SK-N-SH (cell line): ENCODE data around the gene MEIS2.

ENCODE experiments used
- EP300 ChIP-seq, 2 experiments: IDR thresholded peaks; 2 replicates each; pipeline versions ENCODE4 v1.4.0 to v1.6.1; 2012; ENCODE audit warnings: borderline replicate concordance in 1 of 2, low read depth in 1 of 2, low read length in 1 of 2
- EZH2phosphoT487 ChIP-seq: fragments of 200-600 bp; sonication (generic); IDR thresholded peaks from 2 replicates; pipeline ENCODE4 v1.6.1; 2017; ENCODE audit warnings: low read depth, mixed run types, mild to moderate bottlenecking, antibody characterized with exemption, moderate library complexity, borderline replicate concordance
- JUND ChIP-seq: IDR thresholded peaks from 2 replicates; pipeline ENCODE4 v1.4.0; 2012
- MXI1 ChIP-seq: IDR thresholded peaks from 2 replicates; pipeline ENCODE4 v1.6.1; 2012; ENCODE audit warnings: mild to moderate bottlenecking, low read depth, low read length, improper control_type of control experiment
- POLR2AphosphoS5 ChIP-seq: IDR thresholded peaks from 2 replicates; pipeline ENCODE4 v1.6.1; 2012; ENCODE audit warnings: low read depth, low read length
- RAD21 ChIP-seq: IDR thresholded peaks from 2 replicates; pipeline ENCODE4 v1.6.1; 2012; ENCODE audit warnings: mild to moderate bottlenecking, low read length
- RCOR1 ChIP-seq: fragments of 150-350 bp; IDR thresholded peaks from 2 replicates; pipeline ENCODE4 v1.6.1; 2017; ENCODE audit warnings: antibody characterized with exemption, low read length
- SMC3 ChIP-seq: IDR thresholded peaks from 2 replicates; pipeline ENCODE4 v1.6.1; 2012; ENCODE audit warnings: low read depth, low read length, improper control_type of control experiment
- TF ChIP-seq, protein P1 (sequence below): IDR thresholded peaks from 2 replicates; pipeline ENCODE4 v1.4.0; 2012; ENCODE audit warnings: low read depth, borderline replicate concordance
- TF ChIP-seq, protein P2 (sequence below): fragments of 200-600 bp; sonication (generic); IDR thresholded peaks from 2 replicates; pipeline ENCODE4 v1.6.1; 2017; ENCODE audit warnings: antibody characterized with exemption, mild to moderate bottlenecking, moderate library complexity
- TF ChIP-seq, protein P3 (sequence below): IDR thresholded peaks from 2 replicates; pipeline ENCODE4 v1.6.1; 2012; ENCODE audit warnings: mild to moderate bottlenecking, low read depth, low read length, moderate library complexity
- TF ChIP-seq, protein P4 (sequence below): IDR thresholded peaks from 2 replicates; pipeline ENCODE4 v1.4.0; 2012; ENCODE audit warnings: low read depth, borderline replicate concordance
- TF ChIP-seq, protein P5 (sequence below): IDR thresholded peaks from 2 replicates; pipeline ENCODE4 v1.4.0; 2012; ENCODE audit warnings: low read depth

DNA sequence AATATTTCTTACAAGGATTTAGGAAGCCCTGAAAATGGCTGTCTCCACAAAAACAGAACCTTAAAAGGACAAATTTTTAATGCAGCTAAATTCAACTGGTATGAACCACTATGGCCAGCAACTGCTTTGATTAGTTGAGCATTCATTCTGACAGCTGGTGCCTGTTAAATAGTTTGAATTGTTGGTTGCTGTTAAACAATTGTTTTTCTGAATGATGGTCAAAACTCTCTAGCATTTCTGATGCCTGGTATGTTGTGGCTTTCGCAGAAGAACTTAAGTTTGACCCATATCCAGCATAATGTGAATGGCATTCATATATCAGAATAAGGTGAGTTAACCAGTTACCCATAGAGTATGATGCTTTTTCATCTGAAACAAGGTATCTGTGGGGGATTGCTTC lies 138.4 kb downstream of the MEIS2 start:
- TF ChIP-seq, protein P1, sequence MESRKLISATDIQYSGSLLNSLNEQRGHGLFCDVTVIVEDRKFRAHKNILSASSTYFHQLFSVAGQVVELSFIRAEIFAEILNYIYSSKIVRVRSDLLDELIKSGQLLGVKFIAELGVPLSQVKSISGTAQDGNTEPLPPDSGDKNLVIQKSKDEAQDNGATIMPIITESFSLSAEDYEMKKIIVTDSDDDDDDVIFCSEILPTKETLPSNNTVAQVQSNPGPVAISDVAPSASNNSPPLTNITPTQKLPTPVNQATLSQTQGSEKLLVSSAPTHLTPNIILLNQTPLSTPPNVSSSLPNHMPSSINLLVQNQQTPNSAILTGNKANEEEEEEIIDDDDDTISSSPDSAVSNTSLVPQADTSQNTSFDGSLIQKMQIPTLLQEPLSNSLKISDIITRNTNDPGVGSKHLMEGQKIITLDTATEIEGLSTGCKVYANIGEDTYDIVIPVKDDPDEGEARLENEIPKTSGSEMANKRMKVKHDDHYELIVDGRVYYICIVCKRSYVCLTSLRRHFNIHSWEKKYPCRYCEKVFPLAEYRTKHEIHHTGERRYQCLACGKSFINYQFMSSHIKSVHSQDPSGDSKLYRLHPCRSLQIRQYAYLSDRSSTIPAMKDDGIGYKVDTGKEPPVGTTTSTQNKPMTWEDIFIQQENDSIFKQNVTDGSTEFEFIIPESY: no peak
- no peak for TF ChIP-seq RAD21
- TF ChIP-seq RCOR1: no peak
- TF ChIP-seq, protein P2, sequence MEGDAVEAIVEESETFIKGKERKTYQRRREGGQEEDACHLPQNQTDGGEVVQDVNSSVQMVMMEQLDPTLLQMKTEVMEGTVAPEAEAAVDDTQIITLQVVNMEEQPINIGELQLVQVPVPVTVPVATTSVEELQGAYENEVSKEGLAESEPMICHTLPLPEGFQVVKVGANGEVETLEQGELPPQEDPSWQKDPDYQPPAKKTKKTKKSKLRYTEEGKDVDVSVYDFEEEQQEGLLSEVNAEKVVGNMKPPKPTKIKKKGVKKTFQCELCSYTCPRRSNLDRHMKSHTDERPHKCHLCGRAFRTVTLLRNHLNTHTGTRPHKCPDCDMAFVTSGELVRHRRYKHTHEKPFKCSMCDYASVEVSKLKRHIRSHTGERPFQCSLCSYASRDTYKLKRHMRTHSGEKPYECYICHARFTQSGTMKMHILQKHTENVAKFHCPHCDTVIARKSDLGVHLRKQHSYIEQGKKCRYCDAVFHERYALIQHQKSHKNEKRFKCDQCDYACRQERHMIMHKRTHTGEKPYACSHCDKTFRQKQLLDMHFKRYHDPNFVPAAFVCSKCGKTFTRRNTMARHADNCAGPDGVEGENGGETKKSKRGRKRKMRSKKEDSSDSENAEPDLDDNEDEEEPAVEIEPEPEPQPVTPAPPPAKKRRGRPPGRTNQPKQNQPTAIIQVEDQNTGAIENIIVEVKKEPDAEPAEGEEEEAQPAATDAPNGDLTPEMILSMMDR: no peak
- no peak for TF ChIP-seq MXI1
- TF ChIP-seq, protein P3, sequence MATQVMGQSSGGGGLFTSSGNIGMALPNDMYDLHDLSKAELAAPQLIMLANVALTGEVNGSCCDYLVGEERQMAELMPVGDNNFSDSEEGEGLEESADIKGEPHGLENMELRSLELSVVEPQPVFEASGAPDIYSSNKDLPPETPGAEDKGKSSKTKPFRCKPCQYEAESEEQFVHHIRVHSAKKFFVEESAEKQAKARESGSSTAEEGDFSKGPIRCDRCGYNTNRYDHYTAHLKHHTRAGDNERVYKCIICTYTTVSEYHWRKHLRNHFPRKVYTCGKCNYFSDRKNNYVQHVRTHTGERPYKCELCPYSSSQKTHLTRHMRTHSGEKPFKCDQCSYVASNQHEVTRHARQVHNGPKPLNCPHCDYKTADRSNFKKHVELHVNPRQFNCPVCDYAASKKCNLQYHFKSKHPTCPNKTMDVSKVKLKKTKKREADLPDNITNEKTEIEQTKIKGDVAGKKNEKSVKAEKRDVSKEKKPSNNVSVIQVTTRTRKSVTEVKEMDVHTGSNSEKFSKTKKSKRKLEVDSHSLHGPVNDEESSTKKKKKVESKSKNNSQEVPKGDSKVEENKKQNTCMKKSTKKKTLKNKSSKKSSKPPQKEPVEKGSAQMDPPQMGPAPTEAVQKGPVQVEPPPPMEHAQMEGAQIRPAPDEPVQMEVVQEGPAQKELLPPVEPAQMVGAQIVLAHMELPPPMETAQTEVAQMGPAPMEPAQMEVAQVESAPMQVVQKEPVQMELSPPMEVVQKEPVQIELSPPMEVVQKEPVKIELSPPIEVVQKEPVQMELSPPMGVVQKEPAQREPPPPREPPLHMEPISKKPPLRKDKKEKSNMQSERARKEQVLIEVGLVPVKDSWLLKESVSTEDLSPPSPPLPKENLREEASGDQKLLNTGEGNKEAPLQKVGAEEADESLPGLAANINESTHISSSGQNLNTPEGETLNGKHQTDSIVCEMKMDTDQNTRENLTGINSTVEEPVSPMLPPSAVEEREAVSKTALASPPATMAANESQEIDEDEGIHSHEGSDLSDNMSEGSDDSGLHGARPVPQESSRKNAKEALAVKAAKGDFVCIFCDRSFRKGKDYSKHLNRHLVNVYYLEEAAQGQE: no peak
- no peak for TF ChIP-seq EZH2phosphoT487
- TF ChIP-seq POLR2AphosphoS5: no peak
- TF ChIP-seq EP300 (IDR thresholded peaks at IDR 0.05; ENCODE audit: borderline replicate concordance in 1 of 2, low read depth in 1 of 2, low read length in 1 of 2): no peak
- TF ChIP-seq, protein P4, sequence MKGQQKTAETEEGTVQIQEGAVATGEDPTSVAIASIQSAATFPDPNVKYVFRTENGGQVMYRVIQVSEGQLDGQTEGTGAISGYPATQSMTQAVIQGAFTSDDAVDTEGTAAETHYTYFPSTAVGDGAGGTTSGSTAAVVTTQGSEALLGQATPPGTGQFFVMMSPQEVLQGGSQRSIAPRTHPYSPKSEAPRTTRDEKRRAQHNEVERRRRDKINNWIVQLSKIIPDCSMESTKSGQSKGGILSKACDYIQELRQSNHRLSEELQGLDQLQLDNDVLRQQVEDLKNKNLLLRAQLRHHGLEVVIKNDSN: no peak
- TF ChIP-seq JUND: no peak
- TF ChIP-seq SMC3: no peak
- TF ChIP-seq, protein P5, sequence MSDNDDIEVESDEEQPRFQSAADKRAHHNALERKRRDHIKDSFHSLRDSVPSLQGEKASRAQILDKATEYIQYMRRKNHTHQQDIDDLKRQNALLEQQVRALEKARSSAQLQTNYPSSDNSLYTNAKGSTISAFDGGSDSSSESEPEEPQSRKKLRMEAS: no peak
